Activated CD8-positive, alpha-beta memory T cell treated with anti-CD3 and anti-CD28 coated beads for 48 hours (primary cell): ENCODE data around the gene NMUR1.

Experiments
- DNase-seq, 3 experiments: peaks; one replicate each; pipeline ENCODE4 v3.0.0-alpha.2; 2020; ENCODE audit warnings: low read depth in 2 of 3, low spot score in 2 of 3

The NMUR1 gene

DNA sequence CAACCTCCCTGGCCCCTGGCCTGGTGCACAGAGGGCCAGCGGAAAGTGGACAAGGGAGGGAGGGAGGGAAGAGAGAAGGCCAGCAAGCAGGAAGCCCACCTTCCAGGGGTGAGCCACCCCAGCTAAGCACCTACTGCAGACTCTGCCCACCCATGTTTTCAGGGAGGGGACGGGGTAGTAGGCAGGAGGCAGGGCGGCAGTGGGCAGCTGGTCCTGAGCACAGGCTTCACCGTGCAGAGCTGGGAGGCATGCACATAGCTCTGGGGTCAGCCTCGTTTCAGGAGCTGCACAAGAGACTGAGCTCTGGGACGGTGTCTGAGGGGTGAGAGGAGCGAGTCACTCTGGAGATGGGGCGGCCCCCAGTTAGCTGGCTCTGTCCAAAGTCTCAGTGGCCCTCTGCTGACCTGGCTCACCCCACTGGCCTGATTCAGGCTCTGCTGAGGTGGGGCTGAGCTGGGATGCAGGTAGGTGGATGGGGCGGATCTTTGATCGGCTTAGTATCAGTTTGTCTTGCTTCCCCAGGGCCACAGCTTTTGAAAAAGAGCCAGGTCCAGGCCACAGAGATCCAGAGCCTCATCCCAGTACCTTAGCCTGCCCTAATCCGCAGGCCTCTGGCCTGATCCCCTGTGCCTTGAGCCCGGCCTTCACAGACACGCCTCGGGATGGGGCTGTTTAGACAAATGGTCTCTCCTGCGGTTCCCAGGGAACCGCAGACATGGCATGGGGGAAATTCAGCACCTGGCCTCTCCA, 3.7 kb downstream of the NMUR1 start:
- DNase-seq: no peak

DNA sequence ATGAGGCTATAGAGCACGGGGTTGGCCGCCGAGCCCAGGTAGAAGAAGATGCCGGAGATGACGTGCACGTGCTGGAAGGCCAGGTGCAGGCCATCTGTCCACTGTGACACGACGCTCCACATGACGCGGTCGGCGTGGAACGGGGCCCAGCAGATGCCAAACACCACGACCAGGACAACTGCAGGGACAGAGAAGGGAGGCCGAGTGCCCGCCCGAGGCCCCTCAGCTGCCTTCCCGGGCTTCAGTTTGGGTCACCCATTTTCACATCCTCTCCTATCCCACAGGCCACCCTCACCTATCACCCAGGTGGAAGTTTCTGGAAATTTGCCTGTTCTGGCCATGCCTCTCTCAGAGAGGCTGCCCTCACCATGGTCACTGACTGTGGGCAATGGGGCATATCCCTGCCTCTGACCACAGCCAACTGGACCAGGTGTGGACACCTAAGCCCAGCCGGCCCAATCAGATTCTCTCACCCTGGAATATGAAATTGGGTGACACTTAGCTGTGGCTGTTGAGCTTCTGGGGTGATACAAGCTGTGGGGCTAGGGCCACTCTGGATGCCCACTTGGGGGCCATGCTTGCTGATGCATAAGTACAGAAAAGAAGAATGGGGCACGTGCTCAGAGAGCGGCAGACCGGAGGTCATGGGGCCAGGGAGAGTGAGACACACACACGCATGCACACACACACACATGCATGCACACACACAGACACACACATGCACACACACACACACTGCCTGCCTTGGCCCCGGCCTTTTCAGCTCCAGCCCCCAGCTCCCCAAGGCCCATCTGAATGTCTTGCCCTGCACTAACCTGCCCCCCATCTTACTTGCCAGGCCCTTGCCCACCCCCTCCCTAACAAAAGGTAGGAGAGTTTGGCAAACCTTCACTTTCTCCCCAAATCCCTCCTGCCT, 4.7 kb downstream of the NMUR1 start:
- DNase-seq: no peak

DNA sequence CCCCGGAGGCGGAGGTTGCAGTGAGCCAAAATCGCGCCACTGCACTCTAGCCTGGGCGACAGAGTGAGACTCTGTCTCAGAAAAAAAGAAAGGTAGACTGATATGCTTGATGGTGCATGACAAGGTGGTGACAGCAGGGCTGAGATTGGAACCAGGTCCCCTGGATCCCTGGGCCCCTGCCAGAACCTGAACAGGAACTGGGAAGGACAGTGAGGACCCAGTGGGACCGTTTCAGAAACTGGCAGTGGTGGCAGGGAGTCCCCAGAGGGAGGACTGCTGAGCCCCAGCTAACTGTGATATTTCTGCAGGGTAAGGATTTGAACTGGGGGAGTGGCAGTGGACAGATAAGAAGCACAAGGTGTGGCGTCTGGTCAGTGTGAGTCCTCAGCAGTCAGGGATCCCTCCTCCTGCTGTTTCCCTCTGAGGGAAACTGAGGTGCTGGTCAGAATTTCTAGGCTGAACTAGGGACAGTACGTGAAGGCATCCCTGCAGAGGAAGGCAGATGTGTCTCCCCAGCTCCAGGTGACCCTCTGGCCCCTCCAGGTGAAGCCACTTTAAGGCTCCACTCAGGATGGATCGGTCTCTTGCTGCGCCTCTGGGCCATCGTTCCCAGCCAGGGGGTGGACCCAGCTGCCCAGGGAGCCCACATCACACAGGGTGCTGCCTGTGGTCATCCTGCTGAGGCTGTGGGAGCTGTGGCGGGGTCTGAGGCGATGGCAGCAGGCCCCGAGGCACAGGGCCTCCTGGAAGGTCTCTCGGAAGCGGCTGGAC, 5.6 kb downstream of the NMUR1 start:
- DNase-seq: no peak

DNA sequence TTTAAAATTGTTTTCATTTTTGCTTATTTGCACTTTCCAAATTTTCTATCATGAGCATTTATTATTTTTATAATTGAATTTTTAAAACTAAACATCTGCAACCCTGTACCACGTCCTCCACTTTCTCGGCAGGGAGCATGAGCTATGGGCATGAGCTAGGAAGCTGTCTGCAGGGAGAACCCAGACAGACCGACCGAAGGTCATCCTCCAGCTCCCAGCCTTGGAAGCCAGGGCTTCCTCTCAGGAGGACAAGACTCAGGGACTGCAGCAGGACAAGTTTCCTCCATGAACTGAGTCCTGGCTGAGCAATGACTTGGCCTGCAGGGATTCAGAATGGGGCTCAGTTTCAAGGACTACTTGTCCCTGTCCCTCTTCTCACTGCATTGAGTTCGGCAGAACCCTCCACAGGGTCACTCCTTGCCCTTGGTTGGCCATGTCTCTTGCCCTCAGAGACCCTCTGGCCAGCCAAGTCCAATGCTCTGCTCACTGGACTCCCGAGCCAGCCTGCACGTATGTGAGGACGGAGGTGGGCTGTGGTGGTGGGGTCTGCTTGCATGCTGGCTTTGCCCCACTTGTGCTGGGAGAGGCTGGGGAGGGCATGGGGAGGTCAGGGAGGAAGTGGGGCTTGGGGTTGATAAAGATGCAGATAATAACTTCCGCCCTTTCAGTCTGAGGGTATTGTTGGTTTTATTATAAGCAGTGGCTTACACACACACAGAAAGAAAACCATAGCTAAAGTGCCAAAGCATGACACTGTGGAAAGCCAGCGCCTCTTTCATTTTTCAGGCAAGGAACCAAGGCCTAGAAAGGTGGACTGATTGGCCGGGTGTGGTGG, 6.6 kb downstream of the NMUR1 start:
- DNase-seq: no peak

- DNase-seq: no peak
Observed at GRCh38 chr2:231522418-231523180, 7.6 kb downstream of the NMUR1 start.

DNA sequence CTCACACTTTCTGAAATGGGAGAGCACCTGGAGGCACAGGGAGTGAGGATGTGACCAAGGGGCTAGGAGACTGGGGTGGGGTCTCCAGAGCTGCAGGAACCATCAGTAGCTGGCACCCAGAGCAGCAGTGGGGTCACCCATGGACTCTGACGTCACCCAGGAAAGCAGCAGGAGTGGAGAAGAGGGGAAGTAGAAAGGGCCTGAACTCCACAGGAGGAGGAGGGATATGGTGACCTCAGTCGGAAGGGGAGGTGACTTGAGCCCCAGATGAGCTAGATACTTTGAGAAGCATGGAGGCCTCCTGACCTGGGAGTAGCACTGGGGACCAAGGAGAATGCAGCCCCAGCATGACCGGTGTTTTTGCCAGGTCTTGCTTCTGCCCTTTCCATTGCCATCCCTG, 8.8 kb downstream of the NMUR1 start:
- DNase-seq: no peak

GRCh38 chr2:231519975-231520555, 10.2 kb downstream of the NMUR1 start:
- no peak for DNase-seq

DNA sequence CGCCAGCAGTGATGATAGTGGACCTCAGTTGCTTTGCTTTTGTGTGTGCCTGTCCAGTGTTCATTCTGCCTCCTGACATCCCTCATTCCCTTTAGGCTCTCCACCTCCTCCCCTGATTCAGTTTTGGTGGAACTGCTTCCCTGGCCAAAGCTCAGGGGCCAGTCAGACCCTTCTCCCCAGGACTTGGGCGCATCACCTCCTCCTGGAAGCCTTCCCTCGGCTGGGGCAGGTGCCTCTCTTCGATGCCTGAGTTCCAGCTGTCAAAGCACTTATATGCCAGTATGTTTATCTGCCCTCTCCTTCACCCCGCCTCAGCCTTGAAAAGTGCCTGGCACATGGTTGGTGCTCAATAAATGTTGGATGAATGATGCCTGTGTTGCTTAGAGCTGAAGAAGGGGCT, 11.5 kb downstream of the NMUR1 start:
- DNase-seq: no peak

GRCh38 chr2:231515603-231516002, 14.6 kb downstream of the NMUR1 start:
- no peak for DNase-seq

DNA sequence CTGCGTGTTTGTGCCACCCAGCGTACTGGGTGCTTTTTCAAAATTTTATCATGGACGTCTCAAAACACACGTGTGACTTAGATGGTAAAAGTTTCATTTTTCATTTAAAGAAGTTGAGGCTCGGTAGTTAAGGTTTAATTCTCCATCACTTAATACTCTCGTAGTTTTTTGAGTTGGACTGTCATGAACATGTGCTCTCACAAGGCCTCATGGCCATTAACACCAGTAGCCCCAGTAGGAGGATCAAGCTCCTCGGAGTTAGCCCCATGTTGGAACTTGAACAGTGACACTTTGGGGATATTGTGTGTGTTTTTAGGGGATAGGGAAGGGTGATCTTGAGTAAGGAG, 15.3 kb downstream of the NMUR1 start:
- DNase-seq: no peak

GRCh38 chr2:231514225-231514950, 15.9 kb downstream of the NMUR1 start:
- DNase-seq: peak; percentile 79 to 98 (median 94)

GRCh38 chr2:231513746-231514224, 16.5 kb downstream of the NMUR1 start:
- DNase-seq: no peak

DNA sequence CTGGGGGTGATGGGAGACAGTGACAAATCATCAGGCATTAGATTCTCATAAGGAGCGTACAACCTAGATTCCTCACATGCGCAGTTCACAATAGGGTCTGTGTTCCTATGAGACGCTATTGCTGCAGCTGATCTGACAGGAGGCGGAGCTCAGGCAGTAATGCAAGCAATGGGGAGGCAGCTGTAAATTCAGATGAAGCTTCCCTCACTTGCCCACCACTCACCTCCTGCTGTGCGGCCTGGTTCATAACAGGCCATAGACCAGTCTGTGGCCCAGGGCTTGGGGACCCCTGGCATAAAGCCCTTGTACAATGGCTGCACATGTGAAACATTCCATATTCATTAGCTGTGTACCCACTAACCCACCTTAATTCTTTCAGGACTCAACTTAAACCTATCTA, 18.0 kb downstream of the NMUR1 start:
- DNase-seq: no peak

DNA sequence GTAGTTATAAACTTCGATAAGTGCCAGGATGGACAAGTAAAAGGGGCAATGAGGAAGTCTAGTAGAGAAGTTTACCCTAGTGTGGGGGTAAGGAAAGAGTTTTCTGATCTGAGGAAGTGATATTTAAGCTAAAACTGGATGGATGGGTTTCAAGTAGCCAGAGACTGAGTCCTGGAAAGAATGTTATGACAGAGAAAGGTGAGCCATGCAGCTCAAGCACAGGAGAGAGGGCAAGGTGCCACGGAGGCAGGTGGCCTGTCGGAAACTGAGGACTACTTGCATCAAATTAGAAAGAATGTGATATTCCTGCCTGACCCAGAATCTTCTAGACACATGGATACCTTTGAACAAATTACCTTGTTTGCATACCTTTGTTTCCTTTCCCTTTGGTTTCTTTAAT, 26.5 kb downstream of the NMUR1 start:
- no peak for DNase-seq

- no peak for DNase-seq
Observed at GRCh38 chr2:231502596-231502995, 27.6 kb downstream of the NMUR1 start.

- no peak for DNase-seq
Observed at GRCh38 chr2:231497651-231498050, 32.6 kb downstream of the NMUR1 start.

GRCh38 chr2:231494669-231495068, 35.6 kb downstream of the NMUR1 start:
- no peak for DNase-seq

- no peak for DNase-seq
Observed at GRCh38 chr2:231490801-231491200, 39.4 kb downstream of the NMUR1 start.

GRCh38 chr2:231489990-231490389, 40.3 kb downstream of the NMUR1 start:
- DNase-seq: no peak
